PFSK-1 (cell line): ENCODE data around the gene PRPF8.

ENCODE experiments used
- FOXP2 ChIP-seq: optimal IDR thresholded peaks from 2 replicates; pipeline ENCODE3; 2011; ENCODE audit warnings: borderline replicate concordance, control low read depth, inconsistent platforms; ENCODE audit not compliant: insufficient read depth; ENCODE audit errors: extremely low read length, extremely low read depth
- POLR2AphosphoS5 ChIP-seq: IDR thresholded peaks from 2 replicates; pipeline ENCODE4 v1.6.1; 2012; ENCODE audit warnings: low read depth, mild to moderate bottlenecking, control low read depth, low read length, moderate library complexity
- SIN3A ChIP-seq: IDR thresholded peaks from 2 replicates; pipeline ENCODE4 v1.6.1; 2012; ENCODE audit warnings: mild to moderate bottlenecking, low read length, moderate library complexity, borderline replicate concordance; ENCODE audit not compliant: insufficient read depth
- TF ChIP-seq, protein P1 (sequence below), 2 experiments: IDR thresholded peaks; 2 replicates each; pipeline versions ENCODE4 v1.6.1 to v1.8.0; 2011 to 2012; ENCODE audit warnings: low read depth in 2 of 2, low read length in 2 of 2, control low read depth in 1 of 2, inconsistent platforms in 1 of 2, mild to moderate bottlenecking in 1 of 2, moderate library complexity in 1 of 2; ENCODE audit not compliant: insufficient read depth in 1 of 2

- TF ChIP-seq FOXP2 (no peak), POLR2AphosphoS5 (no peak), SIN3A (no peak)
- TF ChIP-seq, protein P1, sequence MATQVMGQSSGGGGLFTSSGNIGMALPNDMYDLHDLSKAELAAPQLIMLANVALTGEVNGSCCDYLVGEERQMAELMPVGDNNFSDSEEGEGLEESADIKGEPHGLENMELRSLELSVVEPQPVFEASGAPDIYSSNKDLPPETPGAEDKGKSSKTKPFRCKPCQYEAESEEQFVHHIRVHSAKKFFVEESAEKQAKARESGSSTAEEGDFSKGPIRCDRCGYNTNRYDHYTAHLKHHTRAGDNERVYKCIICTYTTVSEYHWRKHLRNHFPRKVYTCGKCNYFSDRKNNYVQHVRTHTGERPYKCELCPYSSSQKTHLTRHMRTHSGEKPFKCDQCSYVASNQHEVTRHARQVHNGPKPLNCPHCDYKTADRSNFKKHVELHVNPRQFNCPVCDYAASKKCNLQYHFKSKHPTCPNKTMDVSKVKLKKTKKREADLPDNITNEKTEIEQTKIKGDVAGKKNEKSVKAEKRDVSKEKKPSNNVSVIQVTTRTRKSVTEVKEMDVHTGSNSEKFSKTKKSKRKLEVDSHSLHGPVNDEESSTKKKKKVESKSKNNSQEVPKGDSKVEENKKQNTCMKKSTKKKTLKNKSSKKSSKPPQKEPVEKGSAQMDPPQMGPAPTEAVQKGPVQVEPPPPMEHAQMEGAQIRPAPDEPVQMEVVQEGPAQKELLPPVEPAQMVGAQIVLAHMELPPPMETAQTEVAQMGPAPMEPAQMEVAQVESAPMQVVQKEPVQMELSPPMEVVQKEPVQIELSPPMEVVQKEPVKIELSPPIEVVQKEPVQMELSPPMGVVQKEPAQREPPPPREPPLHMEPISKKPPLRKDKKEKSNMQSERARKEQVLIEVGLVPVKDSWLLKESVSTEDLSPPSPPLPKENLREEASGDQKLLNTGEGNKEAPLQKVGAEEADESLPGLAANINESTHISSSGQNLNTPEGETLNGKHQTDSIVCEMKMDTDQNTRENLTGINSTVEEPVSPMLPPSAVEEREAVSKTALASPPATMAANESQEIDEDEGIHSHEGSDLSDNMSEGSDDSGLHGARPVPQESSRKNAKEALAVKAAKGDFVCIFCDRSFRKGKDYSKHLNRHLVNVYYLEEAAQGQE (IDR thresholded peaks at IDR 0.05; ENCODE audit: insufficient read depth in 1 of 2, low read depth in 2 of 2, low read length in 2 of 2), result no peak
Measured at GRCh38 chr17:1638171-1638590, 46.5 kb downstream of the PRPF8 start.
